ENCODE results near the gene SIRT7.

SIRT7 gene

DNA sequence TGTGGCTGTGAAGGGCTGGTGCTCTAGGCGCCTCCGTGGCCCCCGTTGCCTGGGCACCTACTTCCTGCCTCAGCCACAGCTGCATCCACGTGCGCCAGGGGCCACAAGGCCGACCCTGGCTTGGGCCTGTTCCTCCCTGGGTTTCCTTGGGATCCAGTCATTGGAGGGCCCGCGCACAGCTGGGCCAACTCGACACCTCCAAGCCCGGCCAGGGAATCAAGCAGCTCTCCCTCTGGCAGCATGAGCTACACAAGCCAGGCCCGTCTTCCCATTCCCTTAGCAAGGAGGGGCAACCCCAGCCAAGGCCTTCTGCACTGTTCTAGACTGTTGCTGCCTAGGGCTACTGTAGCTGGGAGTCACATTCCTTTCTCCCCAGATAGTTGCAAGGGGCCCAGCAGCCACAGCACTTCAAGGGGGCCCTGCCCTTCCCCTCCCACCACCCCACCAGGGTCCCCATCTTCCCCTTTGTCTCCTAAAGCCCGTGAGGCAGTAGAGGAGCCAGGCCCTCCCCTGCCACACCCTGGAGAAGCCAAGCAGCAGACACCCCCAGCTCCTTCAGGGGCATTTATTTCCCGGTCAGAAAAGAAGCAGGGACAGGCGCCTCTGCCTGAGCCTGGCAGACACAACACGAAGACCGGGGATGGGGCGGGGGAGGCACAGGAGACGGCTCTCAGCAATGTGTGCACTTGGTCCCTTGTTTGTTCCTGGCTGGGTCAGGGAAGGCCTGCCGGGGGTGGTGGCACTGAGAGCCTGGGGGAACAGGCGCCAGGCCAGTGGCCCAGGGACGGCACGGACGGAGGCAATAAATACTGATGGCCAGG lies 50.6 kb downstream of the SIRT7 start:
- H3K27ac ChIP-seq (replicated peaks): peak overlapping the region; percentile 93
- TF ChIP-seq REST (IDR thresholded peaks at IDR 0.05; ENCODE audit: insufficient replicate concordance, low read depth): no peak
- no peak for TF ChIP-seq GABPA (IDR thresholded peaks at IDR 0.05; ENCODE audit: low read depth)
- peak; percentile 97 for TF ChIP-seq POLR2AphosphoS5 (IDR thresholded peaks at IDR 0.05; ENCODE audit: low read depth)
- peak; percentile 40; the same call in 1 of the 2 replicates for TF ChIP-seq SPI1 (IDR thresholded peaks at IDR 0.05; ENCODE audit: borderline replicate concordance, low read depth)
- TF ChIP-seq CTCF (IDR thresholded peaks at IDR 0.05; ENCODE audit: insufficient read depth, low read length): no peak
- peak in 1 of 2 experiments; percentile 82 for DNase-seq (ENCODE audit: low read depth in 1 of 2, low spot score in 1 of 2)
- no peak overlapping the region for H3K4me3 ChIP-seq (replicated peaks; ENCODE audit: insufficient read depth, low read length)
- H3K27me3 ChIP-seq (ENCODE audit: insufficient read depth, poor library complexity, severe bottlenecking): no peaks in the 10 kb centered on the region

- Histone ChIP-seq H3K27ac (replicated peaks) (peak overlapping the region; percentile 93), H3K27me3 (ENCODE audit: insufficient read depth, poor library complexity, severe bottlenecking) (no peaks in the 10 kb centered on the region), H3K4me3 (replicated peaks; ENCODE audit: insufficient read depth, low read length) (no peak overlapping the region)
- peak in 1 of 2 experiments; percentile 25 for DNase-seq (ENCODE audit: low read depth in 1 of 2, low spot score in 1 of 2)
- TF ChIP-seq REST (IDR thresholded peaks at IDR 0.05; ENCODE audit: insufficient replicate concordance, low read depth): no peak
- TF ChIP-seq SPI1 (IDR thresholded peaks at IDR 0.05; ENCODE audit: borderline replicate concordance, low read depth): no peak
- no peak for TF ChIP-seq GABPA (IDR thresholded peaks at IDR 0.05; ENCODE audit: low read depth)
- TF ChIP-seq POLR2AphosphoS5 (IDR thresholded peaks at IDR 0.05; ENCODE audit: low read depth): no peak
- TF ChIP-seq CTCF (IDR thresholded peaks at IDR 0.05; ENCODE audit: insufficient read depth, low read length): no peak
Measured at GRCh38 chr17:81866440-81867169, 51.4 kb downstream of the SIRT7 start.

DNA sequence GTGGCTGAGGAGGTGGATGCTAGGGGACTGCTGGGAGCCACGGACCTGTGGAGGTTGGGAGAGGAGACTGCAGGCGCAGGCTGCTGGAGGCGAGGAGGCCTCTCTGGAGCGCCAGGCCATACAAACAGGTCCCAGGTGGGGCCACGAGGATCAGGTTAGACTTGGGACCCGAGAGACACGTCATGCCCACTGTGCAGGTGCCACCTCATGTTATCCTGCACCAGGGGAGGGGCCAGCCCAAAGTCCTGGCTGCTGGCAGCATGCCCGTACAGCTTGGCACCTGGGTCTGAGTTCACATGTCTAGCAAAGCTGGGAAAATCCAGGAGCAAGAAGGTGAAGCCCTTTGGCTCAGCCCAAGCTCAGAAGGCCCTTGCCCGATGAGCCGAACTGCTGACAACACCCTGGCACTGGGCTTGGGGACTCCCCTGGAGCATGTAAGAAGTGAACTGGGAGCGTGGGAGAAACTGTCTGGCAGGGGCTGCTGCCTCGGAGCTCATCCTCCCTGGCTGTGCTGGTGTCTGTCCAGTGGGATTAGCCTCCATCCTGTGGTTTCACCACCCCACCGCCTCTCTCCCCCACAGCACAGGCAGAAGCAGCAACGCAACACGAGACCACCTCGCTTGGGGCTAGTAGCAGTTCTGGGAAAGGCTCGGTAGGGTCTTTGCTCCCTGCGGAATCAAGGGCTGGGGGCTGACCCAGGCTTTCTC lies 52.1 kb downstream of the SIRT7 start:
- H3K4me3 ChIP-seq (replicated peaks; ENCODE audit: insufficient read depth, low read length): no peak overlapping the region

More for the DNA sequence above, 52.1 kb downstream of the SIRT7 start:
- H3K27ac ChIP-seq (replicated peaks): peak overlapping the region; percentile 93
- no peak for DNase-seq (ENCODE audit: low read depth in 1 of 2, low spot score in 1 of 2)
- no peak for TF ChIP-seq REST (IDR thresholded peaks at IDR 0.05; ENCODE audit: insufficient replicate concordance, low read depth)
- peak; percentile 52 for TF ChIP-seq POLR2AphosphoS5 (IDR thresholded peaks at IDR 0.05; ENCODE audit: low read depth)
- H3K27me3 ChIP-seq (ENCODE audit: insufficient read depth, poor library complexity, severe bottlenecking): no peaks in the 10 kb centered on the region

Measured in HL-60 (cell line).